ENCODE data around the gene MPDU1. TPM values are rescaled to one million over a fixed set of nuclear protein-coding genes. Genes with fewer than 3 reads are reported as not detected.

The MPDU1 gene
- total and polyA plus RNA-seq, 10 of the 15 experiments (the other 5 are each of a cell fraction or from before 2014, with no cell fraction given): 3.6 to 138 (median 78.9) TPM

GRCh38 chr17:7583253-7584109, at the start of gene MPDU1 (continued):
- TF ChIP-seq, protein P1, sequence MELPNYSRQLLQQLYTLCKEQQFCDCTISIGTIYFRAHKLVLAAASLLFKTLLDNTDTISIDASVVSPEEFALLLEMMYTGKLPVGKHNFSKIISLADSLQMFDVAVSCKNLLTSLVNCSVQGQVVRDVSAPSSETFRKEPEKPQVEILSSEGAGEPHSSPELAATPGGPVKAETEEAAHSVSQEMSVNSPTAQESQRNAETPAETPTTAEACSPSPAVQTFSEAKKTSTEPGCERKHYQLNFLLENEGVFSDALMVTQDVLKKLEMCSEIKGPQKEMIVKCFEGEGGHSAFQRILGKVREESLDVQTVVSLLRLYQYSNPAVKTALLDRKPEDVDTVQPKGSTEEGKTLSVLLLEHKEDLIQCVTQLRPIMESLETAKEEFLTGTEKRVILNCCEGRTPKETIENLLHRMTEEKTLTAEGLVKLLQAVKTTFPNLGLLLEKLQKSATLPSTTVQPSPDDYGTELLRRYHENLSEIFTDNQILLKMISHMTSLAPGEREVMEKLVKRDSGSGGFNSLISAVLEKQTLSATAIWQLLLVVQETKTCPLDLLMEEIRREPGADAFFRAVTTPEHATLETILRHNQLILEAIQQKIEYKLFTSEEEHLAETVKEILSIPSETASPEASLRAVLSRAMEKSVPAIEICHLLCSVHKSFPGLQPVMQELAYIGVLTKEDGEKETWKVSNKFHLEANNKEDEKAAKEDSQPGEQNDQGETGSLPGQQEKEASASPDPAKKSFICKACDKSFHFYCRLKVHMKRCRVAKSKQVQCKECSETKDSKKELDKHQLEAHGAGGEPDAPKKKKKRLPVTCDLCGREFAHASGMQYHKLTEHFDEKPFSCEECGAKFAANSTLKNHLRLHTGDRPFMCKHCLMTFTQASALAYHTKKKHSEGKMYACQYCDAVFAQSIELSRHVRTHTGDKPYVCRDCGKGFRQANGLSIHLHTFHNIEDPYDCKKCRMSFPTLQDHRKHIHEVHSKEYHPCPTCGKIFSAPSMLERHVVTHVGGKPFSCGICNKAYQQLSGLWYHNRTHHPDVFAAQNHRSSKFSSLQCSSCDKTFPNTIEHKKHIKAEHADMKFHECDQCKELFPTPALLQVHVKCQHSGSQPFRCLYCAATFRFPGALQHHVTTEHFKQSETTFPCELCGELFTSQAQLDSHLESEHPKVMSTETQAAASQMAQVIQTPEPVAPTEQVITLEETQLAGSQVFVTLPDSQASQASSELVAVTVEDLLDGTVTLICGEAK (IDR thresholded peaks at IDR 0.05; ENCODE audit: borderline replicate concordance): peak; percentile 99
- TF ChIP-seq PAX8 (IDR thresholded peaks at IDR 0.05) (peak; percentile 75; the same call in 1 of the 2 replicates), SMC3 (IDR thresholded peaks at IDR 0.05; ENCODE audit: borderline replicate concordance, low read length) (no peak; the same call in 1 of the 2 replicates), EGR1 (IDR thresholded peaks at IDR 0.05; ENCODE audit: borderline replicate concordance in 1 of 2, low read depth in 2 of 2, low read length in 2 of 2) (peak; percentile 51 to 69; a peak in 2 of 3 replicates), HDAC6 (IDR thresholded peaks at IDR 0.05; ENCODE audit: unreplicated experiment) (no peak), RBBP5 (conservative IDR thresholded peaks at IDR 0.05) (no peak), SREBF1 (IDR thresholded peaks at IDR 0.05; ENCODE audit: low read length) (no peak), TCF12 (IDR thresholded peaks at IDR 0.05; ENCODE audit: low read depth, low read length) (no peak), POLR2AphosphoS2 (IDR thresholded peaks at IDR 0.05; ENCODE audit: low read depth, low read length) (peak; percentile 85), RCOR1 (conservative IDR thresholded peaks at IDR 0.05; ENCODE audit: low read depth, low read length) (no peak; the same call in 1 of the 2 replicates), BACH1 (IDR thresholded peaks at IDR 0.05; ENCODE audit: borderline replicate concordance) (peak; percentile 37), KLF5 (IDR thresholded peaks at IDR 0.05; ENCODE audit: partially characterized antibody) (no peak), FOXM1 (IDR thresholded peaks at IDR 0.05; ENCODE audit: low read depth, low read length) (peak; percentile 67; the same call in 1 of the 2 replicates), RELA (IDR thresholded peaks at IDR 0.05; ENCODE audit: borderline replicate concordance, partially characterized antibody) (peak; percentile 62), RUNX3 (IDR thresholded peaks at IDR 0.05; ENCODE audit: low read length) (peak; percentile 37; the same call in 1 of the 2 replicates), EZH2 (IDR thresholded peaks at IDR 0.05; ENCODE audit: borderline replicate concordance, control insufficient read depth, low read depth, low read length) (no peak), NR2C2 (IDR thresholded peaks at IDR 0.05; ENCODE audit: borderline replicate concordance, control insufficient read depth, insufficient read length, low read depth) (no peak), ATF2 (IDR thresholded peaks at IDR 0.05; ENCODE audit: low read length) (no peak), PML (IDR thresholded peaks at IDR 0.05; ENCODE audit: low read length) (peak; percentile 99)
- TF ChIP-seq, protein P2, sequence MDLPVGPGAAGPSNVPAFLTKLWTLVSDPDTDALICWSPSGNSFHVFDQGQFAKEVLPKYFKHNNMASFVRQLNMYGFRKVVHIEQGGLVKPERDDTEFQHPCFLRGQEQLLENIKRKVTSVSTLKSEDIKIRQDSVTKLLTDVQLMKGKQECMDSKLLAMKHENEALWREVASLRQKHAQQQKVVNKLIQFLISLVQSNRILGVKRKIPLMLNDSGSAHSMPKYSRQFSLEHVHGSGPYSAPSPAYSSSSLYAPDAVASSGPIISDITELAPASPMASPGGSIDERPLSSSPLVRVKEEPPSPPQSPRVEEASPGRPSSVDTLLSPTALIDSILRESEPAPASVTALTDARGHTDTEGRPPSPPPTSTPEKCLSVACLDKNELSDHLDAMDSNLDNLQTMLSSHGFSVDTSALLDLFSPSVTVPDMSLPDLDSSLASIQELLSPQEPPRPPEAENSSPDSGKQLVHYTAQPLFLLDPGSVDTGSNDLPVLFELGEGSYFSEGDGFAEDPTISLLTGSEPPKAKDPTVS (IDR thresholded peaks at IDR 0.05; ENCODE audit: low read depth, low read length): peak; percentile 46; the same call in 1 of the 2 replicates
- TF ChIP-seq, protein P3, sequence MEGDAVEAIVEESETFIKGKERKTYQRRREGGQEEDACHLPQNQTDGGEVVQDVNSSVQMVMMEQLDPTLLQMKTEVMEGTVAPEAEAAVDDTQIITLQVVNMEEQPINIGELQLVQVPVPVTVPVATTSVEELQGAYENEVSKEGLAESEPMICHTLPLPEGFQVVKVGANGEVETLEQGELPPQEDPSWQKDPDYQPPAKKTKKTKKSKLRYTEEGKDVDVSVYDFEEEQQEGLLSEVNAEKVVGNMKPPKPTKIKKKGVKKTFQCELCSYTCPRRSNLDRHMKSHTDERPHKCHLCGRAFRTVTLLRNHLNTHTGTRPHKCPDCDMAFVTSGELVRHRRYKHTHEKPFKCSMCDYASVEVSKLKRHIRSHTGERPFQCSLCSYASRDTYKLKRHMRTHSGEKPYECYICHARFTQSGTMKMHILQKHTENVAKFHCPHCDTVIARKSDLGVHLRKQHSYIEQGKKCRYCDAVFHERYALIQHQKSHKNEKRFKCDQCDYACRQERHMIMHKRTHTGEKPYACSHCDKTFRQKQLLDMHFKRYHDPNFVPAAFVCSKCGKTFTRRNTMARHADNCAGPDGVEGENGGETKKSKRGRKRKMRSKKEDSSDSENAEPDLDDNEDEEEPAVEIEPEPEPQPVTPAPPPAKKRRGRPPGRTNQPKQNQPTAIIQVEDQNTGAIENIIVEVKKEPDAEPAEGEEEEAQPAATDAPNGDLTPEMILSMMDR (IDR thresholded peaks at IDR 0.05 in 2 of 3, conservative IDR thresholded peaks at IDR 0.05 in 1 of 3; ENCODE audit: control insufficient read depth in 2 of 3, extremely low read depth in 1 of 3, insufficient read depth in 1 of 3, low read depth in 3 of 3, low read length in 3 of 3): no peak

Measured in GM12878 (cell line).